HG02885 (cell line): Measurements from ENCODE around the gene TMEM171.

Experiments
- ATAC-seq: cut with Tn5 transposase; IDR thresholded peaks from one replicate; pipeline ENCODE4 v1.9.1; 2021; ENCODE audit warnings: mild to moderate bottlenecking; ENCODE audit not compliant: unreplicated experiment, poor library complexity

Gene TMEM171

GRCh38 chr5:73150876-73151275, 30.5 kb downstream of the TMEM171 start:
- ATAC-seq: no peak

- ATAC-seq: no peak
These were observed 31.5 kb downstream of the TMEM171 start for GRCh38 chr5:73151766-73152410.

- no peak for ATAC-seq
These were observed 32.3 kb downstream of the TMEM171 start for GRCh38 chr5:73152411-73153388.

DNA sequence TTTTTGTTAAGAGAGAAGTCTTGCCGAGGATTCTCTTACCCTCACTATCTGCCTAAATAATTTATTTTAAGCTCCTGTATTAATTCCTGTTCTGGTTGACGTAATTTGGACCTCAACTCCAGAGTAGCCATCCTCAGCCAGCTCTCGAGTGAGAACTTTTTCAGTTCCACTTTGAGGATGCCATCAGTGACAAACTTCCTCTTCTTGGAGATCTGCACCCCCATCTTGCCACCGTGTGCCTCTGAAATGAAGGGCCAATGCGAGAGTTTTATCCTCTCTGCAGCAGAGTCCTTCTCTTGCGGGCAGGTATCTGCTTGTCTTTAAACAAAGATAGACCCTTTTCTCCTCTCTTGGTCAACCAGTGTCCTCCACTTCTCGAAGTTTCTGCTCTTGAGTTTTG, 33.1 kb downstream of the TMEM171 start:
- ATAC-seq: no peak

- ATAC-seq: no peak
These were observed 34.0 kb downstream of the TMEM171 start for GRCh38 chr5:73154208-73155006.

GRCh38 chr5:73155271-73156222, 35.2 kb downstream of the TMEM171 start:
- ATAC-seq: no peak

DNA sequence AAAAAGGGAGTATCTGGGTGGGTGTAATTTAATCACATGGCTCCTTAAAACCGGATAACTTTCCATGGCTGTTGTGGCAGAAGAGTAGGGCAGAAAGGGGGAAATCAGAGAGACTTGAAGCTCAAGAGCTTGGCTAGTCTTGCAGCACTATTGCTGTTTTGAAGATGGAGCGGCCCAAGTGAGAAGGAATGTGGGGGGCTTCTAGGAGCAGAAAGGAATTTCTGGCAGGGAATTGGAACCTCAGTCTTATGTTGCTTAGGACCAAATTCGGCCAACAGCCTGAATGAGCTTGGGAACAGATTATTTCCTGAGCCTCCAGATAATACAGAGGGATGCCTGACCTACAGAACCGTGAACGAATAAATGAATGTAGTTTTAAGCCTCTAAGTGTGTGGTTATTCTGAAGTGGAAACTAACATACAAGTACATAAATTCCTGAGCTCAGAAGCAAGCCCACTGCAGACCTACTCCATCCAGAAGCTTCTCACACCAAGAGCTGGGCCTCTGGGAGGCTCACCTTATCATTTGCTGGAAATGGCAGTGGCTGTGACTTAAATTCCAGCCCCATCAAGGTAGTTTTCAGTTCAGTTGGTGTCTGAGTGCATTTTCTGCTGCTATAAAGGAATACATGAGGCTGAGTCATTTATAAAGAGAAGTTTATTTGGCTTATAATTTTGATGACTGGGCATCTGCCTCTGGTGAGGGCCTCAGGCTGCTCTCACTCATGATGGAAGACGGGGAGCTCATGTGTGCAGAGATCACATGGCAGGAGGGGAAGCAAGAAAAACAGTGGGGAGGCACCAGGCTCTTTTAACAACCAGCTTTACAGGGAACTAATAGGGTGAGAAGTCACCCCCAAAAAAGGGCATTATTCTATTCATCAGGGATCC, 37.3 kb downstream of the TMEM171 start:
- no peak for ATAC-seq

DNA sequence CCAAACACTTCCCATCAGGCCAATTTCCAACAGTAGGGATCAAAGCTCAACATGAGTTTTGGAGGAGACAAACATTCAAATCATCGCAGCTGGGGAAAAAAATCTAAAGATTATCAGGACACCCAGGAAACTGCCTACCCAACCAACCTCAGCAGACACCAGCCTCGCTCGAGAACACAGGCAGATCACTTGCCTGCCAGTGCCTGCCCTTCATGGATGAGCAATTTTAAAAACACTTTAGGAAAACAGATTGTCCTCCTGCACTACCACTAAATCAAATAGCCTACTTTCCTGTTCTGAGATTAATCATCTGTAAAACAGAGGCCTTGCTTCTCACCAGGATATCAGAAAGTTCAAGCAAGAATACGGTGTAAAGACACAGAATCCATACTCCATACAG, 37.9 kb downstream of the TMEM171 start:
- no peak for ATAC-seq

- peak; percentile 68 for ATAC-seq
These were observed 39.9 kb downstream of the TMEM171 start for GRCh38 chr5:73160239-73160671.

- ATAC-seq: no peak
These were observed 50.1 kb downstream of the TMEM171 start for GRCh38 chr5:73170522-73170921.

DNA sequence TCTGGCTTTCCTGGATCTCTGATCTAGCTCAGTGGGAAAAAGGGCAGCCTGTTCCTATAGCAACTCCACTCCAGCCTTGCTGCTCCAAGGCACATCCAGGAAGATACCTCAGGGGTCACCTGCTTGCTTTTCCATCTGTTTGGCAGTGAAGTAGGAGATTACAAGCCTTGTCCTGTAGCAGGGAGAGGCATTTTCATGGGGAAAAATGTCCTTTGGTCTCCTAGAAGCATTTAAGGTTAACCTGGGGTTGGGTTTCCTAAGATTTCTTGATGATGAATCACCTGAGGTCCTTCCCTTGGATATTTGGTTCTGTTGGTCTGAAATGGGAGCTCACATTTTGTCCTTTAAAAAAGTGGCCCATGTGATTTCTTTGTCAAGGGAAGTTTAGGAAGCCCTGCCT, 51.1 kb downstream of the TMEM171 start:
- ATAC-seq: no peak

DNA sequence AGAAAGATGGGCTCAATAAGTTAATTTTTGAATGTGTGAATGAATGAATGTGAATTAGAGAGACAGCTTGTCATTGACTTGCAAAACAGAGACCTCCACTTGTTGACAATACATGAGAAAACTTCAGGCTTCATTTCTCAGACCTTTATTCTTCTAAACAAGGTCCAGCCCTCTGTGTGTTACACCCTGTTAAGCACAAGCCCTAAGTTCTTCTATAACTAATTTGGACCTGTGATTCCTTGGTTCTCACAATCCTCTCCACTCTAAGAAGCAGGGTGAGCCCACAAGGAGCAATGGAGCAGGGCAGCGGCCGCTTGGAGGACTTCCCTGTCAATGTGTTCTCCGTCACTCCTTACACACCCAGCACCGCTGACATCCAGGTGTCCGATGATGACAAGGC, 52.6 kb downstream of the TMEM171 start, which contains the start of gene TMEM174:
TSS of gene TMEM174 (plus strand) at position 243 of the 400 bp plus-strand sequence. CDS start at position 294, 51 bp downstream.
- ATAC-seq: no peak

DNA sequence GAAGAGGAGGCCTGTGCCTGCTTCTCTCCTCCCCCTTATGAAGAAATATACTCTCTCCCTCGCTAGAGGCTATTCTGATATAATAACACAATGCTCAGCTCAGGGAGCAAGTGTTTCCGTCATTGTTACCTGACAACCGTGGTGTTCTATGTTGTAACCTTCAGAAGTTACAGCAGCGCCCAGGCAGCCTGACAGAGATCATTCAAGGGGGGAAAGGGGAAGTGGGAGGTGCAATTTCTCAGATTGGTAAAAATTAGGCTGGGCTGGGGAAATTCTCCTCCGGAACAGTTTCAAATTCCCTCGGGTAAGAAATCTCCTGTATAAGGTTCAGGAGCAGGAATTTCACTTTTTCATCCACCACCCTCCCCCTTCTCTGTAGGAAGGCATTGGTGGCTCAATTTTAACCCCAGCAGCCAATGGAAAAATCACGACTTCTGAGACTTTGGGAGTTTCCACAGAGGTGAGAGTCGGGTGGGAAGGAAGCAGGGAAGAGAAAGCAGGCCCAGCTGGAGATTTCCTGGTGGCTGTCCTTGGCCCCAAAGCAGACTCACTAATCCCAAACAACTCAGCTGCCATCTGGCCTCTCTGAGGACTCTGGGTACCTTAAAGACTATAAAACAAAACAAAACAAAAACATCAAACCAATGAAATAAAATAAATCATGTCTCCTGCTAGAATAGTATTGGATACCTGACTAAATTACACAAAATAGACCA, 53.9 kb downstream of the TMEM171 start:
- ATAC-seq: no peak

DNA sequence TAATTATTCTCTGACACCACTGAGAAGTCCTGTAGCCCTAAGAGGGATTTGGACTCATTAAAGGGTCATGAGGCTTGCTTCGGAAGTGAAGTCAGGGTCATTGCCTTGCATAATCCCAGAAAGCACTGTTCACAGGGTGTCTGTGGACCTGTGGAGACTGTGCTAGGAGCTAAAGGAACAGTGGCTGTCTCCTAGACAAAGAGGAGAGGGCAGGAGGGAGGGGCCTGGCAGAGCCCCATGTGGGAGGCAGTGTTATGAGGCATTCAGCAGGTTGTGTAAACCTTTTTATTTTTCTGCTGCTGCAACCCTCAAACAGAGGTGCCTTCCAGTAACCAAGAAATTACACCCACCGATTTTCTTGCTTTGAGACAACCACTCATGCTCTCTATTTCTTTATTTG, 55.9 kb downstream of the TMEM171 start:
- ATAC-seq: no peak

DNA sequence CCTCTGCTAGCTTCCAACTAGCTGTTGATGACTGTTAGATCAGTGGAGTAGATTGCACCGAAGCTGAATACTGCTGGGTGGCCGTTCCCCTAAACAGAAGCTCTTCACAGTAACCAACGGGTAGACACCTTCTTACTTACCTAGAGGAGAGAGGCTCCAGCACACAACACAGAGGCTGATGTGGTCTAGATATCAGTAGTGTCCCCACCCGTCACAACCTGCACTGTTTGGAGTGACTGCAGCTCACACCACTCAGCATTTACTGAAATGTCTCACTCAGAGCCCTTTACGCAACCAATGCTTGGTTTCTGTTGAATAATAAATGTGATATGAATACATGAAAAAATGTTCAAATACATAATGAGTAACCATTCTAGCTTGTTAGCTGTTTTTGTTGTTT, 57.9 kb downstream of the TMEM171 start:
- no peak for ATAC-seq

GRCh38 chr5:73179730-73180129, 59.4 kb downstream of the TMEM171 start:
- ATAC-seq: no peak

DNA sequence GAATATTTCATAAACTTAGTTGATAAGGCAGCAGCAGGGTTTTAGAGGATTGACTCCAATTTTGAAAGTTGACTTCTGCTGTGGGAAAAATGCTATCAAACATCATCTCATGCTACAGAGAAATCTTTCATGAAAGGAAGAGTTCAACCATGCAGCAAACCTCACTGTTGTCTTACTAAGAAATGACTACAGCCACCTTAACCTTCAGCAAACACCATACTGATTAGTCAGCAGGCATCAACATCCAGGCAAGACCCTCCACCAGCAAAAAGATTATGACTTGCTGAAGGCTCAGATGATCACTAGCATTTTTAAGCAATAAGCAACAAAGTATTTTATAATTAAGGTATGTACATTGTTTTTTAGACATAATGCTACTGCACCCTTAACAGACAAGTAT, 60.2 kb downstream of the TMEM171 start:
- ATAC-seq: no peak
